MCF 10A (cell line): ENCODE data around the gene TUBA4B. TPM values are rescaled to one million over a fixed set of nuclear protein-coding genes. Genes with fewer than 3 reads are reported as not detected.

Experiments used
- BruUV-seq: library from RNA; stranded (reverse); fragments of 400-500 nt; replicated peaks from 2 replicates; lab custom pipeline; 2021; lab: Mats Ljungman, UMichigan
- CTCF ChIA-PET: fragments of 300-600 bp; sonication (Branson Sonifier 250); formaldehyde crosslinking; extraction: SDS; loops from one replicate; lab custom pipeline; 2021; ENCODE audit warnings: antibody characterized with exemption, inconsistent platforms; lab: Yijun Ruan, JAX
- POLR2A ChIA-PET: fragments of 300-600, 350-650 bp; sonication (Branson Sonifier 250); formaldehyde crosslinking; extraction: SDS; loops from one replicate; lab custom pipeline; 2020; ENCODE audit warnings: antibody characterized with exemption, inconsistent platforms; lab: Yijun Ruan, JAX
- DNase-seq: peaks from one replicate; pipeline ENCODE4 v3.0.0-alpha.2; 2018; ENCODE audit not compliant: unreplicated experiment
- H3K27ac Mint-ChIP-seq: one replicate; pipeline ENCODE4 v1.8.0; 2022; ENCODE audit warnings: mild to moderate bottlenecking, low read depth, mixed read lengths; ENCODE audit not compliant: unreplicated experiment
- H3K27me3 Mint-ChIP-seq: one replicate; pipeline ENCODE4 v1.8.0; 2022; ENCODE audit warnings: mixed read lengths; ENCODE audit not compliant: insufficient read depth, unreplicated experiment
- H3K36me3 Mint-ChIP-seq: one replicate; pipeline ENCODE4 v1.8.0; 2022; ENCODE audit warnings: mild to moderate bottlenecking, moderate library complexity, mixed read lengths; ENCODE audit not compliant: insufficient read depth, unreplicated experiment
- H3K4me1 Mint-ChIP-seq: one replicate; pipeline ENCODE4 v1.8.0; 2022; ENCODE audit warnings: mixed read lengths; ENCODE audit not compliant: insufficient read depth, unreplicated experiment
- H3K4me3 Mint-ChIP-seq: one replicate; pipeline ENCODE4 v1.8.0; 2022; ENCODE audit warnings: mild to moderate bottlenecking, moderate library complexity, mixed read lengths; ENCODE audit not compliant: unreplicated experiment
- H3K9me3 Mint-ChIP-seq: one replicate; pipeline ENCODE4 v1.8.0; 2022; ENCODE audit warnings: mixed read lengths; ENCODE audit not compliant: unreplicated experiment
- CTCF ChIP-seq: fragments of 200-600 bp; IDR thresholded peaks from one replicate; pipeline ENCODE4 v1.8.0; 2022; ENCODE audit warnings: antibody characterized with exemption, mild to moderate bottlenecking; ENCODE audit not compliant: unreplicated experiment
- intact Hi-C: fragments of 100-400 bp; cut with micrococcal nuclease; formaldehyde crosslinking; loops from 2 replicates; pipeline ENCODE4 v1.14.1; 2022
- total RNA-seq: library from RNA; stranded (reverse); gene quantifications from 2 replicates; pipeline ENCODE4 v1.2.3, GENCODE V29; 2022

The TUBA4B gene
- total RNA-seq, 1 experiment from 2014 or later, result not detected

- H3K9me3 Mint-ChIP-seq, result no peaks in the 10 kb centered on the region
- intact Hi-C loops, result no loop called here
- no peak for DNase-seq
- no peaks in the 10 kb centered on the region for H3K4me1 Mint-ChIP-seq
- ChIA-PET POLR2A (interaction anchor here (6.3 kb wide), 1 partner anchor 14 kb away, joined by 127 read pairs; the partner anchor contains the start of genes ANKZF1 and ATG9A), CTCF (interaction anchor here (5.2 kb wide), 1 partner anchor 80 kb away, joined by 24 read pairs; no protein-coding TSS in a partner anchor)
- no peaks in the 10 kb centered on the region for H3K27me3 Mint-ChIP-seq
- H3K27ac Mint-ChIP-seq, result no peak overlapping the region
- no peak overlapping the region for H3K4me3 Mint-ChIP-seq
- peaks cover 54% of the 10 kb centered on the region for H3K36me3 Mint-ChIP-seq
- TF ChIP-seq CTCF, result no peak
- BruUV-seq, result no TSS peak
Observed at GRCh38 chr2:219214786-219215185, 38.3 kb upstream of the TUBA4B start.

GRCh38 chr2:219215871-219216534 lies 37.0 kb upstream of the TUBA4B start:
- DNase-seq, result no peak
- intact Hi-C loops, result no loop called here
- Mint-ChIP-seq H3K27ac (no peak overlapping the region), H3K4me3 (no peak overlapping the region), H3K36me3 (peaks cover 42% of the 10 kb centered on the region), H3K9me3 (no peaks in the 10 kb centered on the region), H3K27me3 (no peaks in the 10 kb centered on the region), H3K4me1 (no peaks in the 10 kb centered on the region)
- ChIA-PET CTCF (interaction anchor here (0.6 to 5.2 kb wide), 6 partner anchors 10 to 79 kb away, joined by 3 to 24 read pairs (median 4); no protein-coding TSS in a partner anchor), POLR2A (interaction anchor here (2.4 to 6.3 kb wide), 4 partner anchors 9 to 36 kb away, joined by 18 to 127 read pairs (median 62); partner anchors contain the start of genes ANKZF1, ATG9A, GLB1L and STK16)
- TF ChIP-seq CTCF, result no peak
- BruUV-seq, result no TSS peak

- Mint-ChIP-seq H3K9me3 (no peaks in the 10 kb centered on the region), H3K4me1 (no peaks in the 10 kb centered on the region), H3K27me3 (no peaks in the 10 kb centered on the region), H3K27ac (peak overlapping the region; percentile 83), H3K4me3 (peak overlapping the region; percentile 48), H3K36me3 (peaks cover 37% of the 10 kb centered on the region)
- no peak for DNase-seq
- ChIA-PET CTCF (interaction anchor here (0.6 to 5.2 kb wide), 7 partner anchors 10 to 84 kb away, joined by 3 to 24 read pairs (median 5); no protein-coding TSS in a partner anchor), POLR2A (interaction anchor here (2.4 to 6.3 kb wide), 5 partner anchors 9 to 40 kb away, joined by 18 to 127 read pairs (median 60); partner anchors contain the start of genes ANKZF1, ATG9A, CNPPD1 and GLB1L)
- intact Hi-C loops, result no loop called here
- TF ChIP-seq CTCF, result no peak
- BruUV-seq, result no TSS peak
Observed at GRCh38 chr2:219216535-219216915, 36.5 kb upstream of the TUBA4B start.

GRCh38 chr2:219218217-219218731 lies 34.8 kb upstream of the TUBA4B start:
- POLR2A ChIA-PET, result interaction anchor here (1.0 to 6.3 kb wide), 18 partner anchors 10 to 169 kb away, joined by 3 to 127 read pairs (median 6); partner anchors contain the start of genes ANKZF1, ATG9A, CNPPD1 and DNAJB2
- TF ChIP-seq CTCF, result no peak
- CTCF ChIA-PET, result interaction anchor here (0.7 to 5.2 kb wide), 10 partner anchors 9 to 200 kb away, joined by 3 to 24 read pairs (median 4); partner anchors contain the start of gene TUBA4B
- peak; percentile 66 for DNase-seq
- peaks cover 41% of the 10 kb centered on the region for H3K36me3 Mint-ChIP-seq
- intact Hi-C loops, result loop anchor here (2.0 kb wide), 2 partner anchors 35 to 81 kb away; partner anchors contain the start of genes TUBA4A and TUBA4B
- no peaks in the 10 kb centered on the region for H3K4me1 Mint-ChIP-seq
- H3K9me3 Mint-ChIP-seq, result no peaks in the 10 kb centered on the region
- peak overlapping the region; percentile 83 for H3K27ac Mint-ChIP-seq
- peak overlapping the region; percentile 82 for H3K4me3 Mint-ChIP-seq
- no peaks in the 10 kb centered on the region for H3K27me3 Mint-ChIP-seq
- no TSS peak for BruUV-seq
